Measurements from ENCODE around the gene OBI1.
A peak's percentile ranks its signal among the peaks of the same experiment; 100 is the strongest.

The OBI1 gene

DNA sequence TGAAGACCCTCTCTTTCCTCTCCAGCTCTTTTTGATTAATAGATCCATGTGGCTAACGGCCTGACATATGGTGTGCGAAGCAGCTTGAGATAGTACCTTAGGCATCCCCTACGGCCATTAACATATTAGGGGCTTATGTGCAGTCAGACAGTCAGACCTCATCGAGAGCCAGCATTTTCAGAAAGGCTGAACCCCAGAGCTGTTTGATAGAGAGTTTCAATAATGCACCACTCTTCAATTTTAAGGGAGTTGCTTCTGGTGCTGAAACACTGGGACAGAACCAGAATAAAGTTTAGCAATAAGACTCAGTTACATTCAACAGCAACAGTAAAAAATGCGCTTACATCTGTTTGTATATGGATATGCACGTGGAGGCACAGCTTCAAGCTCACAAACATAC, 66.4 kb downstream of the OBI1 start:
- TF ChIP-seq, protein P1, sequence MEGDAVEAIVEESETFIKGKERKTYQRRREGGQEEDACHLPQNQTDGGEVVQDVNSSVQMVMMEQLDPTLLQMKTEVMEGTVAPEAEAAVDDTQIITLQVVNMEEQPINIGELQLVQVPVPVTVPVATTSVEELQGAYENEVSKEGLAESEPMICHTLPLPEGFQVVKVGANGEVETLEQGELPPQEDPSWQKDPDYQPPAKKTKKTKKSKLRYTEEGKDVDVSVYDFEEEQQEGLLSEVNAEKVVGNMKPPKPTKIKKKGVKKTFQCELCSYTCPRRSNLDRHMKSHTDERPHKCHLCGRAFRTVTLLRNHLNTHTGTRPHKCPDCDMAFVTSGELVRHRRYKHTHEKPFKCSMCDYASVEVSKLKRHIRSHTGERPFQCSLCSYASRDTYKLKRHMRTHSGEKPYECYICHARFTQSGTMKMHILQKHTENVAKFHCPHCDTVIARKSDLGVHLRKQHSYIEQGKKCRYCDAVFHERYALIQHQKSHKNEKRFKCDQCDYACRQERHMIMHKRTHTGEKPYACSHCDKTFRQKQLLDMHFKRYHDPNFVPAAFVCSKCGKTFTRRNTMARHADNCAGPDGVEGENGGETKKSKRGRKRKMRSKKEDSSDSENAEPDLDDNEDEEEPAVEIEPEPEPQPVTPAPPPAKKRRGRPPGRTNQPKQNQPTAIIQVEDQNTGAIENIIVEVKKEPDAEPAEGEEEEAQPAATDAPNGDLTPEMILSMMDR (IDR thresholded peaks at IDR 0.05; ENCODE audit: extremely low read depth, insufficient read depth, missing control alignments) = no peak
- DNase-seq (ENCODE audit: low spot score) = no peak
- in situ Hi-C loops (cut with MboI; ENCODE audit: low pct_unique_long_range_greater_than_20kb, low sequenced_read_pairs, unreplicated experiment) = no loop called here

DNA sequence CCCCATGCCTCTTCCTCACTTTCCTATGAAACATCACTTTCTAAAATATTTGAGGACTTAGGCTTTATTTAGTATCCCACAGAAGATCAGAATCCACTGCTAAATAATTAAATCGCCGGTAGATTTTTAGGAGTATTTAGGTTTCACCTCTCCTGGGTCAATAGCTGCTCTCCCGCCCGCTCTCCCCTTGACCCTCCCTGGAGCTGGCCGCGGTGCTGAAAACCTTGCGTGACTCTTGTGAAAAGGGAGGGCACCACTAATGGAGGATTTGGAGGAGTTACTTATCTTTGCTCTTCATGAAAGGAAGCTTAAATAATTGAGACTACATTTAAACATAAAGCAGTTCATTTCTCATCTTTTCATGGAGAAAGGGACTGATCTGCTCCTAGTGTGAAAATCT, 69.7 kb downstream of the OBI1 start:
- in situ Hi-C loops (cut with MboI; ENCODE audit: low pct_unique_long_range_greater_than_20kb, low sequenced_read_pairs, unreplicated experiment) = no loop called here
- DNase-seq (ENCODE audit: low spot score) = peak; percentile 44
- TF ChIP-seq, protein P1 (IDR thresholded peaks at IDR 0.05; ENCODE audit: extremely low read depth, insufficient read depth, missing control alignments) = no peak

DNA sequence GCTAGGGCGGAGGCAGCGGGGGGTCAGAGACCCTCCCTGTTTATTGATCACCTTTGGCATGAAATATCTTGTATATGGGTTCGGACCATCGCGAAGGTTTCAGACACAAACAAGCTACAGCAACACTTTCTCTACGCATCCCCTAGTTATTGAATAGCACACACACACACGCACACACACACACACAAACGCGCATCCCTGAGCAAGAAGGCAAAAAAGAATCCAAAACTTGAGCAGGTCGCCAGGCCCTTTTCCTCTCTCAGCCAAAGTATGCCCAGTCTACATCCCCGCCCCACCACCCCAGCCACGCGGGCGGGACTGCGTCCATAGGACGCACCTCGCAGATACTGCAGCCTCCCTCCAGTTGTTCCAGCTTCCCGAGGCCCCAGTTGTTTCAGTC, 71.6 kb downstream of the OBI1 start:
- no peak for DNase-seq (ENCODE audit: low spot score)
- TF ChIP-seq, protein P1 (IDR thresholded peaks at IDR 0.05; ENCODE audit: extremely low read depth, insufficient read depth, missing control alignments) = no peak
- in situ Hi-C loops (cut with MboI; ENCODE audit: low pct_unique_long_range_greater_than_20kb, low sequenced_read_pairs, unreplicated experiment) = no loop called here

DNA sequence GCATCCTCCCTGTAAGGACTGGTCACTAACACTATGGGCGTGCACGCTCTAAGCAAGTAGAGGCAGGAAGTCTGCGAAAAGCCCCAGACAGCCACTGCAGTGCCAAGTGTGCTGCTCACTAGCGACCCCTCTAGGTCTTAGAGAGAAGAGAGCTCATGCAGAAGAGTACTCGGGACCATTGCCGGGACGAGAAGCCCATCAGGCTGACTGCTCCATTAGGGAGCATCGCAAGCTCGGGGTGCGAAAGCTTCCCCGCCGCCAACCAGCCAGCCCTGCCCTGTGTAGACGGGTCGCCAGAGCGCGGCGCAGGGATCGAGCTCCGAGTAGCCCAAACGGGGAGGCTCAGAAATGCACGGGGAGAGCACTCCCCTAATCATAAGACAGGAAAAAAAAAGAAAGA, 72.2 kb downstream of the OBI1 start:
- DNase-seq (ENCODE audit: low spot score) = no peak

DNA sequence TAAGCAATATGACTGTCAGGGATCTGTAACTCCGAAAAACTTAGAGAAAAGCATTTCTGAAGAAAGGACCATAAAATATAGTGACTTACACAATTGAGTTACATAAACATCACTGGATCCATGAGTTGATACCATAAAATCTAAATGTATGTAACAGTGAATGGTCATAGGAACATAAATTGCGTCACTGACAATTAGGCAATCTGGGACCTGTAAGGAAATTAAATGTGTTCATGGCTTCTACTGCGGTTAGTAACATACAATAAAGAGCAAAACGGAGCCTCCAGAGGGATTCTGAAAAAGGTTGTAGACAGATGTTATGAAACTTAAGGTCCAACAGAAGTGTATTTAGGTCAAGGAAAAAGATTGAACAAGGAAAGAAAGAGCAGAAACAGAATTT, 82.7 kb downstream of the OBI1 start:
- TF ChIP-seq, protein P1 (IDR thresholded peaks at IDR 0.05; ENCODE audit: extremely low read depth, insufficient read depth, missing control alignments) = no peak
- no peak for DNase-seq (ENCODE audit: low spot score)
- in situ Hi-C loops (cut with MboI; ENCODE audit: low pct_unique_long_range_greater_than_20kb, low sequenced_read_pairs, unreplicated experiment) = no loop called here

More for the DNA sequence above, 72.2 kb downstream of the OBI1 start:
- TF ChIP-seq, protein P1 (IDR thresholded peaks at IDR 0.05; ENCODE audit: extremely low read depth, insufficient read depth, missing control alignments) = peak; percentile 17
- in situ Hi-C loops (cut with MboI; ENCODE audit: low pct_unique_long_range_greater_than_20kb, low sequenced_read_pairs, unreplicated experiment) = no loop called here

DNA sequence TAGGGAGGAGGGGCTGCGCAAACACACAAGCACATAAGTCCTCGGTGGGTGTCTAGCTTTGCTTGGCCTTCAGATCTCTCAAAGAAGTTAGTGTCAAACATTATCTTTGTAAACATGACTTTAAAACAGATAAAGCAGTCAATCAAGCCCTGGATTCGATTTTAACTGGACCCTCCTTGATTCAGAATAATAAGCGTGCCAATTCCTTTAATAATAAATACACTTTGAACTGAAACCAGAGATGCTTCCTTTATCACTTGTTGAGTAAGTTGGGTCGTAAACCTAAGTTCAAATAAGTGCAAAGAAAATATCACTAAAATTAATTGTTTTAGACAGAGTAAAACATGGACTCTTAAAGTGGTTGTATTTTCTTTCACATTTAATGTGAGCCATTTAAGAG, 86.5 kb downstream of the OBI1 start:
- DNase-seq (ENCODE audit: low spot score) = no peak
- TF ChIP-seq, protein P1 (IDR thresholded peaks at IDR 0.05; ENCODE audit: extremely low read depth, insufficient read depth, missing control alignments) = no peak
- in situ Hi-C loops (cut with MboI; ENCODE audit: low pct_unique_long_range_greater_than_20kb, low sequenced_read_pairs, unreplicated experiment) = no loop called here

DNA sequence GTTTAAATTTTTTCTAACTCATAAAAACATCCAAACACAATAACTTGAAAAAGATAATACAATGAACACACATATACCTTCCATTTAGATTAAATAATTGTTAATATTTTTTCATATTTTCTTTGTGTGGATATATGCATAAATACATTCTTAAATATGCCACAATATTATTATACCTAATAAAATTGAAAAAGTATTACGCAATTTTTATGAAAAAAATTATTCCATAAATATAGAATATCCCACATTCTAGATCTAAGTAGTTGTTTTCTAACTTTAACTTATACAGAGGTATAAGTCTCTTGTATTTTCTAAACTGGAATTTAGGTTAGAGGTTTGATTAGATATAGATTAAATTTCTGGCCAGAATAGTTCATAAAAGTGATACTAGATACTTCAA, 89.9 kb downstream of the OBI1 start:
- DNase-seq (ENCODE audit: low spot score) = no peak
- in situ Hi-C loops (cut with MboI; ENCODE audit: low pct_unique_long_range_greater_than_20kb, low sequenced_read_pairs, unreplicated experiment) = no loop called here
- TF ChIP-seq, protein P1 (IDR thresholded peaks at IDR 0.05; ENCODE audit: extremely low read depth, insufficient read depth, missing control alignments) = no peak
